Measurements from ENCODE around the gene ZFP28.

ZFP28 gene

DNA sequence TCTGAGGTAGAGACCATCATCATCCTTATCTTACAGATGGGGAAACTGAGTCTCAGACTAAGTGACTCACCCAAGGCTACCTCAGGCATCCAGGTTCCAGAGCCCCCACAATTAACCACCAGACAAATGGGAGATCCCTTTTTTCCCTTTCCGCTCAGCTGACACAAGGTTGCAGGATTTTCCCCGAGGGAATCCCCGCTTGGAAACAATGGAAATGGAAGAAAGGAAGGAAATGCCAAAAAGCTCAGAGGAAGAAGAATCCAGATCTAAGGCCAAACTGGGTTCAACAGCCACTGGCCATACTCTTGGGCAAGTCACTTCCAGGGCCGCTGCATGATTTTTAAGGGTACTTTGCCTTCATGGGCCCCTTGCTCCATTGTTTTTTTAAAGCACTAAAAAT is 57.9 kb downstream of the ZFP28 start:
- no peak for DNase-seq (ENCODE audit: low read depth)

GRCh38 chr19:56597696-56598095 is 58.9 kb downstream of the ZFP28 start:
- no peak for DNase-seq (ENCODE audit: low read depth)

DNA sequence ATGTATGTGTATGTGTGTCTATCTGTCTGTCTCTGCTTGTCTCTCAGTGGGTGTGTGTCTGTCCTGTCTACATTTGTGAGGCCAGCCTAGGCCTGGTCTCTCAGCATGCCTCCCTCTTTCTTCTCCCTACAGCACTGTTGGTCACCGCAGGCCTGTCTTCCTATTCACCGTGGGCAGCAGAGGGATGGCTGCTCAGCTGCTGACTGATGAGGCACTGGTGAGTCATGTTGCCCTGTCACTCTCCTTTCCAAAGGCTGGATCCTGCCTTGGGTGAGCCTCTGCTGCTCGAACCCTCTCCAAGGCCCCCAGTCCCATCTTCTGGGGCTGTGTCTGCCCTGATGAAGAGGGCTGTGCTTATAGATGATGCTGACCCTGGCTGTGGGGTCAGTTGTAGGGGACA is 62.6 kb downstream of the ZFP28 start:
- no peak for DNase-seq (ENCODE audit: low read depth)

GRCh38 chr19:56603829-56604228 is 65.1 kb downstream of the ZFP28 start:
- DNase-seq (ENCODE audit: low read depth): no peak
